ENCODE measurements around the gene PAOX. TPM values are rescaled to one million over a fixed set of nuclear protein-coding genes. Genes with fewer than 3 reads are reported as not detected.

The PAOX gene
- total RNA-seq, 1 donor from 2014 or later = 4.6 TPM

DNA sequence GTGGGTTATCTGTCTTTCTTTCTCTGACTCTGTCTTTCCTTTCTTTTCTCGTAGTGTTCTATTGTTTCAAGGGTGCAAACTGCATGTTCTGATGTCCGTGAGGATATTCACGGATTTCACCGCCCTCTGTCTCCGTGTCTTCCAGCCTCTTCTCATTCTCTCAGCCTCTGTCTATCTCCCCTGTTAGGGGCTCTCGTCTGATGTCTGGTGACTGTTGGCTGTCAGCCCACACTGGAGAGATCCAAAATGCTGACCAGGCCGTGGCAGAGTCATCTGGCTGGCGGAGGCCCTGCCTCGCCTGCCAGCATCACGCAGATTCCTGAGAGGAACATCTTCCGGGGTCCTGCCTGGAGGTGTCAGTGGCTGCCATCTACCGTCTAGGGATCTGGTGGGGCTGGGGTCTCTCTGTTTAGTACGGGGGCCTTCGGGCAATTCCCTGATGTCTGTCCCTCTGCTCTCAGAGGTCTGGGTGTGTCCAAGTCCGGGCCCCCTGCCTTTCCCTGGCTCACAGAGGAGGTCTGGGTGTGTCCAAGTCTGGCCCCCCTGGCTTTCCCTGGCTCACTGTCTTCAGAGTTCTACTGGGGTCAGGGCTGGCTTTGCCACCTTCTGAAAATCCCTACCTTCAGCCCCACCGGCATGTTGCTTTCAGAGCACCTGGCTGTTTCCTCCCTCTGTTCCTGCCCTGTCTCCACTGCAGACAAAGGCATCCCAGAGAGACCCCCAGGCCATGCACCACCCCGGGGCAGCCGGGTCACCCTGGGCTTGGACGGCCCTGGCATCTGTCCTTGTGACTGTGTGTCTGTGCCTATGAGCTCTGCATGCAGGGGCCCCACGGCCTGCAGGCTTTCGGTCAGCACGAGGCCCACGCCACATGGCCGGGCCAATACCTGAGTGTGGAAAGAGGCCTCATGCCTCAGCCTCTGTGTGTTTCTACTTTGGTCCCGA lies 60.7 kb downstream of the PAOX start:
- TF ChIP-seq, protein P1, sequence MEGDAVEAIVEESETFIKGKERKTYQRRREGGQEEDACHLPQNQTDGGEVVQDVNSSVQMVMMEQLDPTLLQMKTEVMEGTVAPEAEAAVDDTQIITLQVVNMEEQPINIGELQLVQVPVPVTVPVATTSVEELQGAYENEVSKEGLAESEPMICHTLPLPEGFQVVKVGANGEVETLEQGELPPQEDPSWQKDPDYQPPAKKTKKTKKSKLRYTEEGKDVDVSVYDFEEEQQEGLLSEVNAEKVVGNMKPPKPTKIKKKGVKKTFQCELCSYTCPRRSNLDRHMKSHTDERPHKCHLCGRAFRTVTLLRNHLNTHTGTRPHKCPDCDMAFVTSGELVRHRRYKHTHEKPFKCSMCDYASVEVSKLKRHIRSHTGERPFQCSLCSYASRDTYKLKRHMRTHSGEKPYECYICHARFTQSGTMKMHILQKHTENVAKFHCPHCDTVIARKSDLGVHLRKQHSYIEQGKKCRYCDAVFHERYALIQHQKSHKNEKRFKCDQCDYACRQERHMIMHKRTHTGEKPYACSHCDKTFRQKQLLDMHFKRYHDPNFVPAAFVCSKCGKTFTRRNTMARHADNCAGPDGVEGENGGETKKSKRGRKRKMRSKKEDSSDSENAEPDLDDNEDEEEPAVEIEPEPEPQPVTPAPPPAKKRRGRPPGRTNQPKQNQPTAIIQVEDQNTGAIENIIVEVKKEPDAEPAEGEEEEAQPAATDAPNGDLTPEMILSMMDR (IDR thresholded peaks at IDR 0.05) = no peak
- no peak for TF ChIP-seq EZH2phosphoT487 (IDR thresholded peaks at IDR 0.05)
- no peak for TF ChIP-seq EZH2 (IDR thresholded peaks at IDR 0.05)
- Histone ChIP-seq H3K4me1 (no peaks in the 10 kb centered on the region), H3K4me2 (no peak overlapping the region), H3K9me3 (ENCODE audit: low read depth) (no peaks in the 10 kb centered on the region), H3K27me3 (no peaks in the 10 kb centered on the region), H3F3A (ENCODE audit: low read depth) (no peaks in the 10 kb centered on the region), H3K27ac (no peak overlapping the region), H4K20me1 (ENCODE audit: low read depth) (no peaks in the 10 kb centered on the region), H2AFZ (replicated peaks) (no peak overlapping the region), H3K36me3 (no peaks in the 10 kb centered on the region), H3K79me2 (ENCODE audit: low read depth) (no peaks in the 10 kb centered on the region), H3K4me3 (no peak overlapping the region), H3K9ac (no peak overlapping the region)
- Mint-ChIP-seq H3K9me3 (peaks cover 31% of the 10 kb centered on the region), H3K36me3 (peaks cover 2% of the 10 kb centered on the region), H3K27me3 (ENCODE audit: insufficient read depth, low read depth) (peaks cover 7% of the 10 kb centered on the region), H3K27ac (no peak overlapping the region), H3K4me1 (no peaks in the 10 kb centered on the region), H3K4me3 (no peak overlapping the region)
- DNase-seq (ENCODE audit: low spot score) = no peak

GRCh38 chr10:133440633-133441285 lies 61.7 kb downstream of the PAOX start:
- Histone ChIP-seq H3K27ac (no peak overlapping the region), H3K9ac (no peak overlapping the region), H3K4me1 (no peaks in the 10 kb centered on the region), H3K27me3 (no peaks in the 10 kb centered on the region), H2AFZ (replicated peaks) (no peak overlapping the region), H3F3A (ENCODE audit: low read depth) (no peaks in the 10 kb centered on the region), H4K20me1 (ENCODE audit: low read depth) (no peaks in the 10 kb centered on the region), H3K36me3 (no peaks in the 10 kb centered on the region), H3K4me2 (no peak overlapping the region), H3K4me3 (no peak overlapping the region), H3K79me2 (ENCODE audit: low read depth) (no peaks in the 10 kb centered on the region), H3K9me3 (ENCODE audit: low read depth) (no peaks in the 10 kb centered on the region)
- Mint-ChIP-seq H3K36me3 (peaks cover 4% of the 10 kb centered on the region), H3K9me3 (peaks cover 39% of the 10 kb centered on the region), H3K27me3 (ENCODE audit: insufficient read depth, low read depth) (peaks cover 7% of the 10 kb centered on the region), H3K27ac (no peak overlapping the region), H3K4me3 (no peak overlapping the region), H3K4me1 (no peaks in the 10 kb centered on the region)
- DNase-seq (ENCODE audit: low spot score) = no peak
- TF ChIP-seq, protein P1 (IDR thresholded peaks at IDR 0.05) = no peak
- no peak for TF ChIP-seq EZH2 (IDR thresholded peaks at IDR 0.05)
- no peak for TF ChIP-seq EZH2phosphoT487 (IDR thresholded peaks at IDR 0.05)

Small RNA genes within 50 kb of the gene (microRNA-seq; reads per million reads assigned to microRNA genes)
- gene MIR3944 = 1.6 reads per million

Small RNA genes within 50 kb of the gene (small RNA-seq; reads per million reads assigned to genes)
- gene AL360181.4 (not detected), gene BANF1P2 (not detected), gene MIR3944 (not detected)

Other genes starting within 250 kb of the PAOX start
- 1.8 and 5.6 TPM in 2 replicates for gene KNDC1, start 219.0 kb upstream of the PAOX start, total RNA-seq (ENCODE audit: low replicate concordance)
- not detected in 2 replicates for gene UTF1, start 149.0 kb upstream of the PAOX start, total RNA-seq (ENCODE audit: low replicate concordance)
- 1.0 TPM in 1 of 2 replicates, not detected in the other for gene VENTX, start 141.4 kb upstream of the PAOX start, total RNA-seq (ENCODE audit: low replicate concordance)
- 3.2 and 3.3 TPM in 2 replicates for gene ADAM8, start 102.4 kb upstream of the PAOX start, total RNA-seq (ENCODE audit: low replicate concordance)
- gene TUBGCP2, start 70.4 kb upstream of the PAOX start, total RNA-seq (ENCODE audit: low replicate concordance) = 54.8 and 55.4 TPM in 2 replicates
- gene ZNF511, start 70.3 kb upstream of the PAOX start, total RNA-seq (ENCODE audit: low replicate concordance) = 34.4 and 44.4 TPM in 2 replicates
- gene CALY, start 42.4 kb upstream of the PAOX start, total RNA-seq (ENCODE audit: low replicate concordance) = 1.6 TPM in 1 of 2 replicates, not detected in the other
- gene PRAP1, start 31.9 kb upstream of the PAOX start, total RNA-seq (ENCODE audit: low replicate concordance) = 0.62 TPM in 1 of 2 replicates, not detected in the other
- 9.3 and 20.5 TPM in 2 replicates for gene FUOM, start 21.2 kb upstream of the PAOX start, total RNA-seq (ENCODE audit: low replicate concordance)
- gene ECHS1, start 5.9 kb upstream of the PAOX start, total RNA-seq (ENCODE audit: low replicate concordance) = 77.4 and 91.9 TPM in 2 replicates
- gene MTG1, start 14.9 kb downstream of the PAOX start, total RNA-seq (ENCODE audit: low replicate concordance) = 28.0 and 28.8 TPM in 2 replicates
- 0.06 and 0.12 TPM in 2 replicates for gene SPRN, start 45.4 kb downstream of the PAOX start, total RNA-seq (ENCODE audit: low replicate concordance)
- gene SCART1, start 74.7 kb downstream of the PAOX start, total RNA-seq (ENCODE audit: low replicate concordance) = 0.49 and 1.1 TPM in 2 replicates
- gene CYP2E1, start 148.1 kb downstream of the PAOX start, total RNA-seq (ENCODE audit: low replicate concordance) = 0.36 and 0.50 TPM in 2 replicates
- gene SYCE1, start 186.3 kb downstream of the PAOX start, total RNA-seq (ENCODE audit: low replicate concordance) = not detected in 2 replicates
- gene FRG2B, start 247.5 kb downstream of the PAOX start, total RNA-seq (ENCODE audit: low replicate concordance) = not detected in 2 replicates